ENCODE data around the gene ABLIM2.

DNA sequence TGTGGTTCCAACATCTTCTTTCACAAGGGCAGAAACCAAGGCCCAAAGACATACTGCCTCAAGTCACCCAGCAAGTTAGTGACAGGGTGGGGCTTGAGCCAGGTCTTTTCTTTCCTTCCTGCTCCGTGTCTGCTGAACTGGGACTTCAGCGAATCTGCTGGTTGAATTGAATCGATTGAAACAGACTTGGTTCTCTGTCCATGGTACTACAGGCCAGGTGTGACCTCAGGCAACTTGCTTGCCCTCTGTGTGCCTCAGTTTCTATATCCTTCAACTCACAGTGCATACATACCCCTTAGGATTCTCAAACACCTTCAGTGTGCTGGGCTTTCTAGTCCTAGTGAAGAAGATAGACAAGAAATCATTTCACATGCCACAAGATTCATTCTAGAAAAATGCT, 2.0 kb upstream of the ABLIM2 start:
- TF ChIP-seq, protein P1, sequence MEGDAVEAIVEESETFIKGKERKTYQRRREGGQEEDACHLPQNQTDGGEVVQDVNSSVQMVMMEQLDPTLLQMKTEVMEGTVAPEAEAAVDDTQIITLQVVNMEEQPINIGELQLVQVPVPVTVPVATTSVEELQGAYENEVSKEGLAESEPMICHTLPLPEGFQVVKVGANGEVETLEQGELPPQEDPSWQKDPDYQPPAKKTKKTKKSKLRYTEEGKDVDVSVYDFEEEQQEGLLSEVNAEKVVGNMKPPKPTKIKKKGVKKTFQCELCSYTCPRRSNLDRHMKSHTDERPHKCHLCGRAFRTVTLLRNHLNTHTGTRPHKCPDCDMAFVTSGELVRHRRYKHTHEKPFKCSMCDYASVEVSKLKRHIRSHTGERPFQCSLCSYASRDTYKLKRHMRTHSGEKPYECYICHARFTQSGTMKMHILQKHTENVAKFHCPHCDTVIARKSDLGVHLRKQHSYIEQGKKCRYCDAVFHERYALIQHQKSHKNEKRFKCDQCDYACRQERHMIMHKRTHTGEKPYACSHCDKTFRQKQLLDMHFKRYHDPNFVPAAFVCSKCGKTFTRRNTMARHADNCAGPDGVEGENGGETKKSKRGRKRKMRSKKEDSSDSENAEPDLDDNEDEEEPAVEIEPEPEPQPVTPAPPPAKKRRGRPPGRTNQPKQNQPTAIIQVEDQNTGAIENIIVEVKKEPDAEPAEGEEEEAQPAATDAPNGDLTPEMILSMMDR (conservative IDR thresholded peaks at IDR 0.05 in 1 of 2, IDR thresholded peaks at IDR 0.05 in 1 of 2; ENCODE audit: extremely low read depth in 1 of 2, insufficient read depth in 1 of 2, low read depth in 1 of 2, low read length in 2 of 2): no peak
- no peak for TF ChIP-seq EZH2 (IDR thresholded peaks at IDR 0.05; ENCODE audit: borderline replicate concordance, low read length)

All from mammary epithelial cell (primary cell).